ENCODE measurements around the gene C8B. TPM values are rescaled to one million over a fixed set of nuclear protein-coding genes. Genes with fewer than 3 reads are reported as not detected.

C8B gene
- total and polyA plus RNA-seq, 3 donors from 2014 or later = 0.25 to 0.59 (median 0.39) TPM

DNA sequence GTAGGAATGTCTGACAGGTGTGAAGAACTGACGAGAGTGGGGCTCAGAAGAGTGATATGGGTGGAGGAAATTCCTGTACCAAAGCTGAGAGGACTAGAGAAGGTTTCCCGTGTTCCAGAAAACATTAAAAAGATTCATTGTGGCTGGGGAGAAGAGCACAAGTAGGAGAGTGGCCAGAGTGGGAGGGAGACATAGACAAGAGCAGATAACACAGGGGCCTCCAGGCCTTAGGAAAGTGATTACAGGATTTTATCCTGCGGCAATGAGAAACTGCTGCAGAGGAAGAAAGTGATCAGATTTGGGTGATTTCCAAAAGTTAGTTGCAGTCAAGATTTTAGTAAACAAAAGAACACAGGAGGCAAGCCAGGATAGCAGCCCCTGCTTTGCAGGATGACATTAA lies 7.9 kb downstream of the C8B start:
- 28 to 43% methylated on average over 3 of the region's 3 CpGs for WGBS, 2 donors
- no peaks in the 10 kb centered on the region for H3K9me3 ChIP-seq
- TF ChIP-seq, protein P1, sequence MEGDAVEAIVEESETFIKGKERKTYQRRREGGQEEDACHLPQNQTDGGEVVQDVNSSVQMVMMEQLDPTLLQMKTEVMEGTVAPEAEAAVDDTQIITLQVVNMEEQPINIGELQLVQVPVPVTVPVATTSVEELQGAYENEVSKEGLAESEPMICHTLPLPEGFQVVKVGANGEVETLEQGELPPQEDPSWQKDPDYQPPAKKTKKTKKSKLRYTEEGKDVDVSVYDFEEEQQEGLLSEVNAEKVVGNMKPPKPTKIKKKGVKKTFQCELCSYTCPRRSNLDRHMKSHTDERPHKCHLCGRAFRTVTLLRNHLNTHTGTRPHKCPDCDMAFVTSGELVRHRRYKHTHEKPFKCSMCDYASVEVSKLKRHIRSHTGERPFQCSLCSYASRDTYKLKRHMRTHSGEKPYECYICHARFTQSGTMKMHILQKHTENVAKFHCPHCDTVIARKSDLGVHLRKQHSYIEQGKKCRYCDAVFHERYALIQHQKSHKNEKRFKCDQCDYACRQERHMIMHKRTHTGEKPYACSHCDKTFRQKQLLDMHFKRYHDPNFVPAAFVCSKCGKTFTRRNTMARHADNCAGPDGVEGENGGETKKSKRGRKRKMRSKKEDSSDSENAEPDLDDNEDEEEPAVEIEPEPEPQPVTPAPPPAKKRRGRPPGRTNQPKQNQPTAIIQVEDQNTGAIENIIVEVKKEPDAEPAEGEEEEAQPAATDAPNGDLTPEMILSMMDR (IDR thresholded peaks at IDR 0.05) = no peak
- TF ChIP-seq POLR2A (IDR thresholded peaks at IDR 0.05) = no peak
- intact Hi-C loops (cut with DNase I; ENCODE audit: low total_unique reads) = no loop called here
- H3K4me3 ChIP-seq = no peak overlapping the region
- no peak overlapping the region for H3K27ac ChIP-seq
- peaks cover 9% of the 10 kb centered on the region for H3K4me1 ChIP-seq
- H3K36me3 ChIP-seq (ENCODE audit: low read depth, missing control alignments) = no peaks in the 10 kb centered on the region
- H3K27me3 ChIP-seq = no peaks in the 10 kb centered on the region
- DNase-seq = no peak

DNA sequence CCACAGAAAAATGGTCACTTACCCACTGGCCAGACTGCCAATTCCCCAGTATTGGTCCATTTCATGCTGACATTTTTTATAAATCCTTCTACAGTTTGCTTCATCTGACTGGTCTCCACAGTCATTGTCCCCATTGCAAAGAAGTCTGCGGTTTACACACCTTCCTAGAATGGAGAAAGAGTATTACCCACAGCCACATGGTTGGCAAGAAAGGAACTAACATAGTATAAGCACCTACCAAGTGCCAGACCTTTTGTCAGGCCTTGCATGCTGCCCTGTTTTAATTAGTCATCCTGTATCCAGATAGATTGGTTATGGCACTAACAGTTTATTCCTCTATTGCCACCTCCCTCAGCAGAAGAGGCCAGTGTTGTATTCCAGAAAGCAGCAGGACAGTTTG lies 11.2 kb downstream of the C8B start:
- no peak overlapping the region for H3K4me3 ChIP-seq
- H3K27ac ChIP-seq = no peak overlapping the region
- H3K4me1 ChIP-seq = peaks cover 9% of the 10 kb centered on the region
- H3K27me3 ChIP-seq = no peaks in the 10 kb centered on the region
- no peak for DNase-seq
- no peak for TF ChIP-seq POLR2A (IDR thresholded peaks at IDR 0.05)
- TF ChIP-seq, protein P1 (IDR thresholded peaks at IDR 0.05) = no peak
- H3K36me3 ChIP-seq (ENCODE audit: low read depth, missing control alignments) = no peaks in the 10 kb centered on the region
- intact Hi-C loops (cut with DNase I; ENCODE audit: low total_unique reads) = no loop called here
- 90 to 100% methylated on average over 1 of the region's 1 CpG for WGBS, 2 donors
- H3K9me3 ChIP-seq = no peaks in the 10 kb centered on the region

GRCh38 chr1:56953386-56953785 lies 12.4 kb downstream of the C8B start:
- TF ChIP-seq, protein P1 (IDR thresholded peaks at IDR 0.05) = no peak
- TF ChIP-seq POLR2A (IDR thresholded peaks at IDR 0.05) = no peak
- intact Hi-C loops (cut with DNase I; ENCODE audit: low total_unique reads) = no loop called here
- WGBS, 2 donors = 53 to 64% methylated on average over 5 of the region's 5 CpGs

DNA sequence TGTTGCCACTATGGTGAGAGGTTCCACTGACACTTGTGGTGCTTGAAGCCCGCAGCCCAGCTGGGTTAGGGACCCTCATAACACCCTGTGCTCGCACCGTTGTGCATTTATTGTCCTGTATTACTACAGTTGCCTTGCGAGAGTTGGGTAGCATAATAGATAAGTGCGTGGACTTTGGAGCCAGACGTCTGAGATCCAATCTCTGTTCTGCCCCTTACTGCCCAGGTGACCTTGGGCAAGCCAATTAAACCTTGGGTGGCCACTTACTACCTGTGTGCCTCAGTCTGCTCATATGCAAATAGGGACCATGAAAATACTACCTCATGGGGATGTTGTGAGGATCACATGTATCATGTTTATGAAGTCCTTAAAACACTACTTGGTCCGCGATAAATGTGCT lies 13.3 kb downstream of the C8B start:
- Histone ChIP-seq H3K27ac (no peak overlapping the region), H3K4me3 (no peak overlapping the region), H3K36me3 (ENCODE audit: low read depth, missing control alignments) (no peaks in the 10 kb centered on the region), H3K27me3 (no peaks in the 10 kb centered on the region), H3K9me3 (no peaks in the 10 kb centered on the region), H3K4me1 (no peaks in the 10 kb centered on the region)
- 88 to 89% methylated on average over 8 of the region's 8 CpGs for WGBS, 2 donors
- intact Hi-C loops (cut with DNase I; ENCODE audit: low total_unique reads) = no loop called here
- TF ChIP-seq POLR2A (IDR thresholded peaks at IDR 0.05) = no peak
- TF ChIP-seq, protein P1 (IDR thresholded peaks at IDR 0.05) = no peak
- no peak for DNase-seq

More at GRCh38 chr1:56953386-56953785, 12.4 kb downstream of the C8B start:
- no peaks in the 10 kb centered on the region for H3K36me3 ChIP-seq (ENCODE audit: low read depth, missing control alignments)
- no peak overlapping the region for H3K27ac ChIP-seq
- no peak for DNase-seq
- H3K4me1 ChIP-seq = peaks cover 3% of the 10 kb centered on the region
- no peaks in the 10 kb centered on the region for H3K27me3 ChIP-seq
- H3K4me3 ChIP-seq = no peak overlapping the region
- no peaks in the 10 kb centered on the region for H3K9me3 ChIP-seq

GRCh38 chr1:56948403-56949023 lies 17.3 kb downstream of the C8B start:
- no peak overlapping the region for H3K27ac ChIP-seq
- H3K4me1 ChIP-seq = no peaks in the 10 kb centered on the region
- no peak overlapping the region for H3K4me3 ChIP-seq
- intact Hi-C loops (cut with DNase I; ENCODE audit: low total_unique reads) = no loop called here
- H3K9me3 ChIP-seq = no peaks in the 10 kb centered on the region
- no peak for DNase-seq
- no peak for TF ChIP-seq POLR2A (IDR thresholded peaks at IDR 0.05)
- TF ChIP-seq, protein P1 (IDR thresholded peaks at IDR 0.05) = no peak
- no peaks in the 10 kb centered on the region for H3K27me3 ChIP-seq
- WGBS, 2 donors = 80% methylated on average over 1 of the region's 1 CpG
- H3K36me3 ChIP-seq (ENCODE audit: low read depth, missing control alignments) = no peaks in the 10 kb centered on the region

Data from testis (tissue), 3 donors.